ENCODE measurements around the gene MTOR.

- TF ChIP-seq MAX (IDR thresholded peaks at IDR 0.05; ENCODE audit: low read depth): no peak
- TF ChIP-seq CTCF (IDR thresholded peaks at IDR 0.05): no peak
These were observed 86.9 kb downstream of the MTOR start for GRCh38 chr1:11175461-11175860.
